GM18517 (cell line): Measurements from ENCODE around the gene GABBR2.

ENCODE experiments used
- ATAC-seq: cut with Tn5 transposase; IDR thresholded peaks from one replicate; pipeline ENCODE4 v1.9.1; 2021; ENCODE audit warnings: mild to moderate bottlenecking, moderate library complexity; ENCODE audit not compliant: unreplicated experiment

Gene GABBR2

DNA sequence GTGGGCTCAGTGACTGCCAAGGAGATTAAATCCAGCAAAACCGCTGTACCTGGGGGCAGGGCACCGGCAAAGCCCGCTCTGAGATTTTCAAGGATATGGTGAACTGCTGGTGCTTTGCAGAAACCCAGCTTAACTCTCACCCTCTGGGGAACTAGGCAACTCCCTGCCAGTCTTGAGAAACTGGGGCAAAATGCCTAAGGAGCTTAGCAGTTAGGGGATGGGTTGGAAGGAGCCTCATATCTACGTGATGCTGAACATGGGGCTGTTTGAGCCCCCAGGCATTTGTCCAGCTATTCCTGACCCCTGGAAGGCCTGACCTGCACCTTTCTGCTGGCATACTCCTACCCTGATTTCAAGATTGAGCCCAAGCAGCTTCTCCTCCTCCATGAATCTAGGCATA lies 344.6 kb downstream of the GABBR2 start:
- ATAC-seq = no peak

- no peak for ATAC-seq
Measured at GRCh38 chr9:98363644-98364043, 345.1 kb downstream of the GABBR2 start.

DNA sequence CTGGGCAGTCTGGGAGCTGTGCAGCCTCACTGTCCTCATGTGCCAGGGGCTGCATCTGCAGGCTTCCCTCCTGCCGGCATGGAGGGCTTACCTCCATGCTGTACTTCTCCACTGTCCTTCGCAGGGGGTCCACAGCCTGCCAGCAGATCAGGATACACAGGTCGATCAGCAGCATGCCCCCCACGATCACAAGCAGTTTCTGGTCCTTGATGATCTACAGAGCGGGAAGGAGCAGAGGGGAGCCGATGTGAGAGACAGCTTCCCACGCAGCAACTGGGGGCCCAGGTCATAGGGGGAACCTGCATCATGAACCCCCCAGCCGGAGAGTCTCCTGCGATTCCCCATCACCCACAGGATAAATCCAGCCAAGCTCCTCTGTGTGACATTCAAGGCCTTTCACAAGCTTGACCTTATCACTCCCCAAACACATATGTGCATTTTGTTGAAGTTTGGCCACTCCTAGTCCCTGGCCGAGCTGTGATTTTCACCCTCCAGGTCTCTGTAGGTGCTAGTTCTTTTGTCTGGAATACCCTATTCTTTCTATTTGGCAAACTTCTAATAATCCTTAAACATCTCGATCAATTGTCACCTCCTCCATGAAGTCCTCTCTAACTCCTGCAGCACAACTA lies 346.0 kb downstream of the GABBR2 start:
- no peak for ATAC-seq

DNA sequence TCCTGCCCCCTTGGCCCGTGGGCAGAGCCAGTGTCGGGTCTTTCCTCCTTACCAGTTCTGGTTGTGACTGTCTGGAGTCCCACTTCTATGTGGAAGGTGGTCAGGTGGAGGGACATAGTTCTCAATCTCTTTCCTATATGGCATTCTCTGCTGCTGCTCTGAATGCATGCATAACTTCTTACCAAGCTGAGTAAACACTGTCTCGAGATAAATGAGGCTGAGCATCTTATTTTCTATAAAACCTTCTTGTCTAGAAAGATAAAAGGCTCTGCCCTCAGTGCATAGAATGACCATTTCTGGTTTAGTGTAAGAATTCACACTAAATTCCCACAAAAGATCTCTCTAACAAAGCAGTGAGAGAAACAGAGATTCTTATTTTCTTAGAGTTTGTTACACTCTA lies 347.1 kb downstream of the GABBR2 start:
- ATAC-seq = no peak

DNA sequence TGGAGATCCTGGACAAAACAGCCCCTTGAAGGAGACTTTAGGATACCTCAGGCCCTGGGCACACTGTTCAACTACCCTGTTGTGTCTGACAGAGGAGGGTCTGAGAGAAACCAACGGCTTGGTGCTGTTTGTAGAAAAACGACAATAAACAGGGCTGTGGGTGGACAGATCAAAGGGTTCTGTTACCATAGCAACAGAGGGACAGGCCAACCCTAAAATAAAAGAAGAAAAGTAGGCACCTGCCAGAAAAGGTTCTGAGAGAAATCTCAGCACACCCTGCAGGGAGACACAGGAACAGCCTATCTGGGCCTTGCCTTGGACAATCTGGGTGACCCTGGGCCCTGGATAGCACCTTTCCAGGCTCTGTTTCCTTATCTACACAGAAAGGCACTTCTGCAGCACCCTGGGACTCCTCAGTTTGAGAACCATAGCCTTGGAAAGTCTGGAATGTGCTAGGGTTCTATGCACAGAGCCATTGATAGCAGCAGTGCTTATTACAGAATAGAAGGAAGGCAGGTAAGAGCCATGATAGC lies 348.5 kb downstream of the GABBR2 start:
- ATAC-seq = no peak

DNA sequence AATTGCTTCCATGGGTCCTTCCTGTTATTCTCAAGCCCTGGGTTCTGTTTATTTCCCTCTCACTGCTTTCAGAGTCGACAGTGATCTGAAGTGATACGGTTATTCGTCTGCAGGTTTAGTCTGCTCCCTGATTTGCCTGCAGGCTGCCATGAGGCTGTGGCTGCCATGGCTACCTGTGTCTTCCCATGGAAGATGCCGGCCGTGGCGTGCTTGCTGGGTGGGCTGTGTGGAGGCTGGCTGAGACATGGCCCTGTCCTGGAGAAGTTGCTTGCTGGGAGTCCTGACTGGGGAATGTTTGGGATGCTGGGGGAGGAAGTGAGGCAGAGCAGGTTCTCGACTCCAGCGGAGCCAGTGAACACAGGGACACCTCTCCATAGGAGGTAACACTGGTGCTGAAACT lies 349.2 kb downstream of the GABBR2 start:
- ATAC-seq = no peak

GRCh38 chr9:98357921-98358535 lies 350.7 kb downstream of the GABBR2 start:
- ATAC-seq = no peak

GRCh38 chr9:98356953-98357690 lies 351.6 kb downstream of the GABBR2 start:
- no peak for ATAC-seq

GRCh38 chr9:98356326-98356725 lies 352.4 kb downstream of the GABBR2 start:
- ATAC-seq = no peak

GRCh38 chr9:98351370-98351769 lies 357.4 kb downstream of the GABBR2 start:
- ATAC-seq = no peak

DNA sequence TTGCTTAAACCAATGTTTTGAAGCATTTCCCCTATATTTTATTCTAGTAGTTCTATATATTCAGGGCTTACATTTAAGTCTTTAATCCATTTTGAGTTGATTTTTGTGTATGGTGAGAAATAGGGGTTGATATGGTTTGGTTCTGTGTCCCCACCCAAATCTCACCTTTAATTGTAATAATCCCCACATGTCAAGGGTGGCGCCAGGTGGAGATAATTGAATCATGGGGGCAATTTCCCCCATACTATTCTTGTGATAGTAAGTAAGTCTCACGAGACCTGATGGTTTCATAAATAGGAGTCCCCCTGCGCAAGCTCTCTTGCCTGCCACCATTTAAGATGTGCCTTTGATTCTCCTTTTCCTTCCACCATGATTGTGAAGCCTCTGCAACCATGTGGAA lies 361.1 kb downstream of the GABBR2 start:
- ATAC-seq = no peak

DNA sequence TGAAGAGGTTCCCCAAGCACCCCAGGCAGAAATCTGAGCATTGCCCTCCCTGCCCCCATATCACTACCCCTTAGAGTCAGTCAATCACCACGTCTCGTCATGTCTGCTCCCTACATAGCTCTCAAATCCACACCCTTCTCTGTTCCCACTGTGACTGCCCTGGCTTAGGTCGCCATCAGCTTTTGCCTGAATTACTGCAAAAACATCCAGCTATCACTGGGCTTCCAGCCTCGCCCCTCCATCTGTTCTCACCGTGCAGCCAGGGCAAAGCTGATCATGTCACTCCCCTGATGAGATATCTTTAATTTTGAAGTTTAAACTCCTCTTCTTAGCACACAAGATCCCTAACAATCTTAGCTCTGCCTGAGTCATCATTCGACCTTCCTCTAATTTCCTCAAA lies 363.7 kb downstream of the GABBR2 start:
- no peak for ATAC-seq

GRCh38 chr9:98344581-98344980 lies 364.2 kb downstream of the GABBR2 start:
- no peak for ATAC-seq

GRCh38 chr9:98342820-98343210 lies 365.9 kb downstream of the GABBR2 start:
- ATAC-seq = no peak

DNA sequence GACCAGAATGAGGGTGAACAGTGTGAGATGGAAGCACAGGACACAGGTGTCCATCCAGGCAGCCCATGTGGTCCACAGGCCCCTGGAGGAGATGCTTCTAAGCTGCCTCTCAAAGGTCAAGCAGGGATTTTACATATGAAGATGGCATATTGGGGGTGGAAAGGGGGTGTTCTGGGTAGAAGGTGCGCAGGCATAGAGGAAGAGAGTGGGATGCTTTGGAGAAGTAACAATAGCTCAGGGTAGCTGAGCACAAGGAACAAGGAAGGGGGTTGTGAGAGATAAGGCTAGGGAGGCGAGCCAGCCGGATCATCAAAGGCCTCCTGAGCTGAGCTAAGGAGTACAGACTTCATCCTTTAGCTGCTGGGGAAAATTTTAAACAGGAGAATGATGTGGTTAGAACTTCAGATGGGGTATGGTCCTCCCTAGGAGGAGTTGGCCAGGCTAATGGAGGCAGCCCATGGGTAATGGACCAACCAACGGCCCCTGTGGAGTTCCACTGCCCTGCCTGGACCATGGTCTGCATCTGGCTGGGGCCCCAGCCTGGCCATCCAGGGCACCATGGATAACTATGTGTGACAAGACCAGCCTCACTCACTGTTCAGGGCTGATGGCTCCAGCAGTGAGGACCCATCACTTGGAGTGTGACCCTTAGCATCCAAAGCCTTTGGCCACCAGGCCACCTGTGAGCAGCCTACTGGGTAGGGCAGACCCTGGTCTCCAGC lies 366.5 kb downstream of the GABBR2 start:
- ATAC-seq = no peak

DNA sequence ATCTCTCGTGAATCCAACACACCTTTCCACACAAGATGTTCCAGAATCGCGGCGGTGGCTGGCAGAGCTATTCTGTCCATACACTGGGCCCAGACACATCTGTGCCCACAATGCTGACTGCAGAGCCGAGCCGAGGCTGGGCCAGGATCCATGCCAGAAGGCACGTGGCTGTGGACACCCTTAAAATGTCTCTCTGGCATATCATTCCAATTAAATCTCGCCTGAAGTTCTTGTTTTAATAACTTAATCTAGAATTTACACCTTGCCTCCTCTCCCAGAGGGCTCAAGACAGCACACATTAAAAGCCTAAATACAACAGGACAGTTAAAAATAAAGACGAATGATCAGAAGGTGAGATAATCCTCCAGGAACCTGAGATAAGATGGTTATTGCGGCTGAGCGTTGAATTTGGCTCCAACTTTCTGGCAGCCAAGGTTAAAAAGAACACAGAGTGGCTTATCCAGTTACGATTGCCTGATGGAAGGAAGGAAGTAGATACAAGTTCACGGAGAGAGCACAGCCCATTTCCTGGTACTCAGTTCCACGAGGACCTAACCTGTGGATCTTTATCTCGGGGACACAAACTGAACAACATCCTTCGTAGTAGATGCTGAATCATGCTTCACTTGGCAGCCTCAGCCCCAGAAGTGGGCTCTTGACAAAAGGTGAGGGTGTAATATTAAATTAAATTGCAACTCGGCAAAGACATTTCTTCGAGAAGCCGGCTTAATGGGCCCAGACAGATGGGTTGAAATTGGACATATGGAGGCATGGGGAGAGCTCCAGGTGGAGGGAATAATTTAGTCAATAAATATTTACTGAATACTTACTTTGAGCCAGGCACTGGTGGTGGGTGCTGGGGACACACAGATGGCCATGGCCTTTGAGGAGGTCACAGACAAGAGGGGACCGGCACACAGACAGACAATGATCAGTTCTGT lies 367.3 kb downstream of the GABBR2 start:
- ATAC-seq = no peak

GRCh38 chr9:98339987-98340800 lies 368.5 kb downstream of the GABBR2 start:
- ATAC-seq = no peak

DNA sequence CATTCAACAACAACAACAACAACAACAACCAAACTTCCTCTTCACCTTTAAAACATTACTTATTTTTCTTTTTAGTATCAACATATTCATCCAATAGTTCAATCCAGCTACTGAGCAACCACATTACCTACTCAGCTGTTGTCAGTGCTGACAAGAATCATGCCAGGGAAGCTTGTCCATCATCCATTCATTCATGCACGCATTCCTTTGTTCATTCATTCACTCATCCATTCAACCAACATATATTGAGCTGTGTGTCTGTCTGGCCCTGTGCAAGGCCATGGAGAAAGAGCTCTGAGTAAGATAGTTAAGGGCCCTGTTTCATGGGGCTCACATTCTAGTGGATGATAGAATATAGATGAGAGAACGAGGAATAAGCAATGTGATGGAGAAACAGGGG lies 373.1 kb downstream of the GABBR2 start:
- no peak for ATAC-seq

GRCh38 chr9:98334796-98335195 lies 373.9 kb downstream of the GABBR2 start:
- ATAC-seq = no peak
